ENCODE data around the gene LILRB1.

DNA sequence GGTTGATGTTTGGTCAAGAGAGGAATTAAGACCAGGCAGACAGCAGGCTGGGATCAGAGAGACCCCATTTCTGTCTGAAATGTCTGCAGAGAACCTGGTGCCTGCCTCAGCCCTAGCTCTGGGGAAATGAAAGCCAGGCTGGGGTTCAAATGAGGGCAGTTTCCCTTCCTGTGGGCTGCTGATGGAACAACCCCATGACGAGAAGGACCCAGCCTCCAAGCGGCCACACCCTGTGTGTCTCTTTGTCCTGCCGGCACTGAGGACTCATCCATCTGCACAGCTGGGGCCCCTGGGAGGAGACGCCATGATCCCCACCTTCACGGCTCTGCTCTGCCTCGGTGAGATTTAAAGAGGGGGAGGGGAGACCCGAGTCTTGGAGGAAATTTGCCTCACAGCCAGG, 32.4 kb downstream of the LILRB1 start, which contains the start of gene LILRB4:
- TF ChIP-seq, protein P1, sequence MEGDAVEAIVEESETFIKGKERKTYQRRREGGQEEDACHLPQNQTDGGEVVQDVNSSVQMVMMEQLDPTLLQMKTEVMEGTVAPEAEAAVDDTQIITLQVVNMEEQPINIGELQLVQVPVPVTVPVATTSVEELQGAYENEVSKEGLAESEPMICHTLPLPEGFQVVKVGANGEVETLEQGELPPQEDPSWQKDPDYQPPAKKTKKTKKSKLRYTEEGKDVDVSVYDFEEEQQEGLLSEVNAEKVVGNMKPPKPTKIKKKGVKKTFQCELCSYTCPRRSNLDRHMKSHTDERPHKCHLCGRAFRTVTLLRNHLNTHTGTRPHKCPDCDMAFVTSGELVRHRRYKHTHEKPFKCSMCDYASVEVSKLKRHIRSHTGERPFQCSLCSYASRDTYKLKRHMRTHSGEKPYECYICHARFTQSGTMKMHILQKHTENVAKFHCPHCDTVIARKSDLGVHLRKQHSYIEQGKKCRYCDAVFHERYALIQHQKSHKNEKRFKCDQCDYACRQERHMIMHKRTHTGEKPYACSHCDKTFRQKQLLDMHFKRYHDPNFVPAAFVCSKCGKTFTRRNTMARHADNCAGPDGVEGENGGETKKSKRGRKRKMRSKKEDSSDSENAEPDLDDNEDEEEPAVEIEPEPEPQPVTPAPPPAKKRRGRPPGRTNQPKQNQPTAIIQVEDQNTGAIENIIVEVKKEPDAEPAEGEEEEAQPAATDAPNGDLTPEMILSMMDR (IDR thresholded peaks at IDR 0.05; ENCODE audit: low read depth, low read length, missing input control), result no peak
- TF ChIP-seq GABPA (IDR thresholded peaks at IDR 0.05 in 1 of 2, conservative IDR thresholded peaks at IDR 0.05 in 1 of 2), result no peak
- no peak for TF ChIP-seq JUND (IDR thresholded peaks at IDR 0.05)
- TF ChIP-seq TAF1 (conservative IDR thresholded peaks at IDR 0.05), result no peak
- TF ChIP-seq YY1 (IDR thresholded peaks at IDR 0.05), result no peak
- TF ChIP-seq EGR1 (IDR thresholded peaks at IDR 0.05; ENCODE audit: low read depth in 2 of 2), result no peak
- TF ChIP-seq, protein P2, sequence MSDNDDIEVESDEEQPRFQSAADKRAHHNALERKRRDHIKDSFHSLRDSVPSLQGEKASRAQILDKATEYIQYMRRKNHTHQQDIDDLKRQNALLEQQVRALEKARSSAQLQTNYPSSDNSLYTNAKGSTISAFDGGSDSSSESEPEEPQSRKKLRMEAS (IDR thresholded peaks at IDR 0.05), result no peak
- no peak for TF ChIP-seq FOXA1 (IDR thresholded peaks at IDR 0.05)
- TF ChIP-seq, protein P3, sequence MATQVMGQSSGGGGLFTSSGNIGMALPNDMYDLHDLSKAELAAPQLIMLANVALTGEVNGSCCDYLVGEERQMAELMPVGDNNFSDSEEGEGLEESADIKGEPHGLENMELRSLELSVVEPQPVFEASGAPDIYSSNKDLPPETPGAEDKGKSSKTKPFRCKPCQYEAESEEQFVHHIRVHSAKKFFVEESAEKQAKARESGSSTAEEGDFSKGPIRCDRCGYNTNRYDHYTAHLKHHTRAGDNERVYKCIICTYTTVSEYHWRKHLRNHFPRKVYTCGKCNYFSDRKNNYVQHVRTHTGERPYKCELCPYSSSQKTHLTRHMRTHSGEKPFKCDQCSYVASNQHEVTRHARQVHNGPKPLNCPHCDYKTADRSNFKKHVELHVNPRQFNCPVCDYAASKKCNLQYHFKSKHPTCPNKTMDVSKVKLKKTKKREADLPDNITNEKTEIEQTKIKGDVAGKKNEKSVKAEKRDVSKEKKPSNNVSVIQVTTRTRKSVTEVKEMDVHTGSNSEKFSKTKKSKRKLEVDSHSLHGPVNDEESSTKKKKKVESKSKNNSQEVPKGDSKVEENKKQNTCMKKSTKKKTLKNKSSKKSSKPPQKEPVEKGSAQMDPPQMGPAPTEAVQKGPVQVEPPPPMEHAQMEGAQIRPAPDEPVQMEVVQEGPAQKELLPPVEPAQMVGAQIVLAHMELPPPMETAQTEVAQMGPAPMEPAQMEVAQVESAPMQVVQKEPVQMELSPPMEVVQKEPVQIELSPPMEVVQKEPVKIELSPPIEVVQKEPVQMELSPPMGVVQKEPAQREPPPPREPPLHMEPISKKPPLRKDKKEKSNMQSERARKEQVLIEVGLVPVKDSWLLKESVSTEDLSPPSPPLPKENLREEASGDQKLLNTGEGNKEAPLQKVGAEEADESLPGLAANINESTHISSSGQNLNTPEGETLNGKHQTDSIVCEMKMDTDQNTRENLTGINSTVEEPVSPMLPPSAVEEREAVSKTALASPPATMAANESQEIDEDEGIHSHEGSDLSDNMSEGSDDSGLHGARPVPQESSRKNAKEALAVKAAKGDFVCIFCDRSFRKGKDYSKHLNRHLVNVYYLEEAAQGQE (IDR thresholded peaks at IDR 0.05), result no peak
- TF ChIP-seq, protein P4, sequence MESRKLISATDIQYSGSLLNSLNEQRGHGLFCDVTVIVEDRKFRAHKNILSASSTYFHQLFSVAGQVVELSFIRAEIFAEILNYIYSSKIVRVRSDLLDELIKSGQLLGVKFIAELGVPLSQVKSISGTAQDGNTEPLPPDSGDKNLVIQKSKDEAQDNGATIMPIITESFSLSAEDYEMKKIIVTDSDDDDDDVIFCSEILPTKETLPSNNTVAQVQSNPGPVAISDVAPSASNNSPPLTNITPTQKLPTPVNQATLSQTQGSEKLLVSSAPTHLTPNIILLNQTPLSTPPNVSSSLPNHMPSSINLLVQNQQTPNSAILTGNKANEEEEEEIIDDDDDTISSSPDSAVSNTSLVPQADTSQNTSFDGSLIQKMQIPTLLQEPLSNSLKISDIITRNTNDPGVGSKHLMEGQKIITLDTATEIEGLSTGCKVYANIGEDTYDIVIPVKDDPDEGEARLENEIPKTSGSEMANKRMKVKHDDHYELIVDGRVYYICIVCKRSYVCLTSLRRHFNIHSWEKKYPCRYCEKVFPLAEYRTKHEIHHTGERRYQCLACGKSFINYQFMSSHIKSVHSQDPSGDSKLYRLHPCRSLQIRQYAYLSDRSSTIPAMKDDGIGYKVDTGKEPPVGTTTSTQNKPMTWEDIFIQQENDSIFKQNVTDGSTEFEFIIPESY (IDR thresholded peaks at IDR 0.05), result no peak
- TF ChIP-seq, protein P5, sequence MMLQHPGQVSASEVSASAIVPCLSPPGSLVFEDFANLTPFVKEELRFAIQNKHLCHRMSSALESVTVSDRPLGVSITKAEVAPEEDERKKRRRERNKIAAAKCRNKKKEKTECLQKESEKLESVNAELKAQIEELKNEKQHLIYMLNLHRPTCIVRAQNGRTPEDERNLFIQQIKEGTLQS (IDR thresholded peaks at IDR 0.05), result no peak
- TF ChIP-seq NR2F2 (IDR thresholded peaks at IDR 0.05), result no peak
- no peak for TF ChIP-seq HNF4G (IDR thresholded peaks at IDR 0.05)
- peak in 1 of 2 donors; percentile 17 for TF ChIP-seq RXRA (IDR thresholded peaks at IDR 0.05)

All from liver (tissue), 3 donors.